ENCODE results near the gene SLC25A22. TPM values are rescaled to one million over a fixed set of nuclear protein-coding genes. Genes with fewer than 3 reads are reported as not detected.

Gene SLC25A22
- total RNA-seq, 2 donors from 2014 or later = 55.8 to 69.5 TPM

DNA sequence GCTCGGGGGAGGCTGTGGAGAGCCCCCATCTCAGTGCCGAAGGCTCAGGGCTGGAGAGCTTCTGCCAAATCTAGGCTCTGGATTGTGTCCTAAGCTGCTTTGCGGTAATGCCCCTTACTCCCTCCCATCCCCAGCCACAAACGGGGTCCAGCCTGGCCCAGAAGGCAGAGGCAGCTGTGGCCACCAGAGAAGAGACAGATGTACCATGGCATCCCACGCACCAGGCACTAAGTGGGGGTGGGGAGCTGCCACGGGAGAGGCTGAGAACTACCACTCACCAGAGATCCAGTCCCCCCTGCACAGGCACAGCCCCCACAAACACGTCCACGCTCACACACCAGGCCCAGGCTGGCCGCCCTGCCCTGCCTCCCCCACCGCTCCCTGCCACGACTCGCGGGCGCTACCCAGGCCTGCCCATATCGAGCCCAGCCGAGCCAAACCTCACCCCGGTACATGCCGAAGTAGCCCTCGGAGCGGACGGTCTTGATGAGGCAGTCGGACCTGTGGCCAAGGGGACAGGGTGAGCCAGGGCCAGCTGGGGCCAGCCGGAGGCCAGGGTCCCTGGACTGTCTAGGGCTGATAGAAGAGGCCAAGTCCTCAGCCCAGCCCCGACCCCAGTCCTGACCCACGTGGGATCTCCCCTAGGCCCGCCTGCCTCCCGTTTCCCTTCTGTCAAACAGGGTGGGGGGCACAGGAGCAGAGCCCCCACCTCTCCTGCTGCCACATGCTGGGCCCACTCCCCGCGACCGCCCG is 3.9 kb downstream of the SLC25A22 start:
- Histone ChIP-seq H3K9me3 (no peaks in the 10 kb centered on the region), H3K4me1 (peaks cover 59% of the 10 kb centered on the region), H3K36me3 (replicated peaks in 1 of 2; ENCODE audit: insufficient read depth in 1 of 2, low read depth in 2 of 2) (peaks cover 0 to 5% of the 10 kb centered on the region in 2 donors), H3K27ac (peak overlapping the region; percentile 93 to 98 (median 97)), H3K4me3 (peak overlapping the region in 1 of 2 donors; percentile 3), H3K27me3 (no peaks in the 10 kb centered on the region)
- intact Hi-C loops (cut with DNase I) = no loop called here
- TF ChIP-seq POLR2A (IDR thresholded peaks at IDR 0.05) (no peak), CTCF (IDR thresholded peaks at IDR 0.05) (no peak)
- ATAC-seq (no peak), DNase-seq (peak in 2 of 4 donors; percentile 44 to 51)
- 46 to 61% methylated on average over 3 to 31 of the region's 31 CpGs for WGBS, 2 donors

- no peaks in the 10 kb centered on the region for H3K27me3 ChIP-seq
- peak; percentile 28 to 66 (median 50) for TF ChIP-seq POLR2A (IDR thresholded peaks at IDR 0.05)
- TF ChIP-seq CTCF (IDR thresholded peaks at IDR 0.05) = no peak
- peaks cover 0 to 5% of the 10 kb centered on the region in 2 donors for H3K36me3 ChIP-seq (replicated peaks in 1 of 2; ENCODE audit: insufficient read depth in 1 of 2, low read depth in 2 of 2)
- H3K4me3 ChIP-seq = no peak overlapping the region
- no peaks in the 10 kb centered on the region for H3K9me3 ChIP-seq
- DNase-seq = peak; percentile 88 to 95 (median 92)
- H3K4me1 ChIP-seq = peaks cover 58% of the 10 kb centered on the region
- ATAC-seq = peak; percentile 49
- 34 to 53% methylated on average over 4 to 7 of the region's 7 CpGs for WGBS, 2 donors
- peak overlapping the region; percentile 93 to 98 (median 97) for H3K27ac ChIP-seq
- intact Hi-C loops (cut with DNase I) = no loop called here
These were observed 4.5 kb downstream of the SLC25A22 start for GRCh38 chr11:793556-793955.

DNA sequence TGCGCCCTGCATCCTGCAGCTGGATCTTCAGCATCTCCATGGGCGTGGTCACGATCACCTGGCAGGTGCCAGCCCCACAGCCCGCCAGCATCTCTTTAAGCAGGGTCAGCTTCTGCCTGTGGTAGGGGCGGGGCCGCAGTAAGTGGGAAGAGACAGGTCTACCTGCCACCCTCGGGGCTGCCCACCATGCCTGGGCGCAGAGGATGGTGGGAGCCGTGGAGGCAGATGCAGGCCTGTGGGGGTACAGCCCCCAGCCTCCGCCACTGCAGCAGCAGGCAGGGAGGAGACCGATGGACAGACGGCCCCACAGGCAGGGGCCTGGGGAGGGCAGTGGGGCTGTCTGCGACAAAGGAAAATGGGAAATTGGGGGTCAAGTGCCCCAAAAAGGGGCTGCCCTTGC is 5.2 kb downstream of the SLC25A22 start:
- Histone ChIP-seq H3K4me1 (peaks cover 53% of the 10 kb centered on the region), H3K4me3 (no peak overlapping the region), H3K36me3 (replicated peaks in 1 of 2; ENCODE audit: insufficient read depth in 1 of 2, low read depth in 2 of 2) (peaks cover 0 to 5% of the 10 kb centered on the region in 2 donors), H3K27ac (peak overlapping the region in 2 of 4 donors; percentile 93 to 96), H3K27me3 (no peaks in the 10 kb centered on the region), H3K9me3 (no peaks in the 10 kb centered on the region)
- TF ChIP-seq POLR2A (IDR thresholded peaks at IDR 0.05) (no peak), CTCF (IDR thresholded peaks at IDR 0.05) (no peak)
- intact Hi-C loops (cut with DNase I) = no loop called here
- no peak for ATAC-seq
- 81% methylated on average over 11 of the region's 13 CpGs; no CpG with 5 or more reads in 1 of the 2 donors for WGBS, 2 donors
- DNase-seq = no peak

DNA sequence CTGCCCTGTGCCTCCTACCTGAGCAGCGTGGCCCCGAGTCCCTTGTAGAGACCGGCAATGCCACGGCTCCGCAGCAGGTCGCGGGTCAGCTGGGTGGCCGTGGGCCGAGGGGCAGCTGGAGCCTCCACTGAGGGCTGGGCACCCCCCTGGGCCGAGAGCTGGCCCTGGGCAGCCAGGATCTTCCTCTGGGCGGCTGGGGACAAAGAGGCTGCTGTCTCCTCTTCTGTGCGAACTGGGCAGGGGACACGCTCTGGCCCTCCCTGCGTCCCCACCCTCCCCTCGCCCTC is 5.6 kb downstream of the SLC25A22 start:
- peaks cover 51% of the 10 kb centered on the region for H3K4me1 ChIP-seq
- no peaks in the 10 kb centered on the region for H3K9me3 ChIP-seq
- intact Hi-C loops (cut with DNase I) = no loop called here
- H3K4me3 ChIP-seq = no peak overlapping the region
- WGBS, 2 donors = 93 to 96% methylated on average over 4 to 13 of the region's 15 CpGs
- ATAC-seq (no peak), DNase-seq (no peak)
- no peaks in the 10 kb centered on the region for H3K27me3 ChIP-seq
- peaks cover 0 to 5% of the 10 kb centered on the region in 2 donors for H3K36me3 ChIP-seq (replicated peaks in 1 of 2; ENCODE audit: insufficient read depth in 1 of 2, low read depth in 2 of 2)
- no peak for TF ChIP-seq POLR2A (IDR thresholded peaks at IDR 0.05)
- no peak for TF ChIP-seq CTCF (IDR thresholded peaks at IDR 0.05)
- H3K27ac ChIP-seq = no peak overlapping the region

Measured in body of pancreas (tissue), 4 donors.